Kidney epithelial cell (primary cell): ENCODE results near the gene PAX7. TPM values are rescaled to one million over a fixed set of nuclear protein-coding genes. Genes with fewer than 3 reads are reported as not detected.
A peak's percentile ranks its signal among the peaks of the same experiment; 100 is the strongest.

Experiments used
- DNase-seq: peaks from one replicate; pipeline ENCODE4 v3.0.0-alpha.2; 2010; ENCODE audit warnings: low read depth
- H3K27me3 ChIP-seq: 2 replicates; pipeline ENCODE4 v1.6.0; 2011; ENCODE audit warnings: low read length; ENCODE audit not compliant: control insufficient read depth, insufficient read depth
- H3K36me3 ChIP-seq: 2 replicates; pipeline ENCODE4 v1.5.1; 2011; ENCODE audit warnings: low read length; ENCODE audit not compliant: control insufficient read depth, insufficient read depth
- H3K4me3 ChIP-seq: 2 replicates; pipeline ENCODE4 v1.5.1; 2011; ENCODE audit warnings: low read depth, mild to moderate bottlenecking, control low read depth, low read length
- CTCF ChIP-seq: IDR thresholded peaks from 2 replicates; pipeline ENCODE4 v1.5.1; 2011; ENCODE audit warnings: mild to moderate bottlenecking, moderate library complexity, low read length, control low read depth, inconsistent platforms; ENCODE audit not compliant: insufficient read depth, poor library complexity, severe bottlenecking
- total RNA-seq: library from RNA; depleted of rRNA; stranded (reverse); fragments of >200 nt; gene quantifications from 2 replicates; pipeline ENCODE4 v1.2.3, GENCODE V29; 2015

Gene PAX7
- total RNA-seq, 1 donor from 2014 or later, result not detected

DNA sequence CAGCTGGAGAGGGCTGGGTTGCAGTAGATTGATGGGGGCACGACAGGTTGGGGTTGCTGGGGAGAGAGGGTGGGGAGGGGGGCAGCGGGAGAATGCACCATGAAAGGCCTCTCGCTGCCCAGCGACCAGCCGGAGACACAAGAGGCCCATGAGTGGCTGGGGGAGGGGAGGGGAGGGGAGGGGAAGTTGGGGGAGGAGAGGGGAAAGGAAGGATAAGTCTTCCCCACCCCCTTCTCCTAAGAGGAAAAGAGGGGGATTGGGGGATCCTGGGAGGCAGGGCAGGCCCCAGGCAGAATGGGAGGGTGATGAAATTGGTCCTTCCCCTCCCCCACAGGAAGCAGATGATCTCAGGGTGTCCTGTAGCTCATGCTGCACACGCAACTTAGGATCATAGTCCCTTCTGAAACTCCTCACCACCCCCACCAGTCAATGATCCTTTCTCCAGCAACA is 45.7 kb downstream of the PAX7 start:
- H3K4me3 ChIP-seq, result no peak overlapping the region
- DNase-seq, result no peak
- no peak for TF ChIP-seq CTCF
- peaks cover 18% of the 10 kb centered on the region for H3K27me3 ChIP-seq
- no peaks in the 10 kb centered on the region for H3K36me3 ChIP-seq

- DNase-seq, result no peak
- Histone ChIP-seq H3K27me3 (peaks cover 7% of the 10 kb centered on the region), H3K4me3 (no peak overlapping the region), H3K36me3 (no peaks in the 10 kb centered on the region)
- TF ChIP-seq CTCF, result peak; percentile 48
Measured at GRCh38 chr1:18681423-18681835, 50.8 kb downstream of the PAX7 start.

GRCh38 chr1:18682375-18682774 is 51.7 kb downstream of the PAX7 start:
- TF ChIP-seq CTCF, result no peak
- Histone ChIP-seq H3K36me3 (no peaks in the 10 kb centered on the region), H3K4me3 (no peak overlapping the region), H3K27me3 (peaks cover 4% of the 10 kb centered on the region)
- no peak for DNase-seq

DNA sequence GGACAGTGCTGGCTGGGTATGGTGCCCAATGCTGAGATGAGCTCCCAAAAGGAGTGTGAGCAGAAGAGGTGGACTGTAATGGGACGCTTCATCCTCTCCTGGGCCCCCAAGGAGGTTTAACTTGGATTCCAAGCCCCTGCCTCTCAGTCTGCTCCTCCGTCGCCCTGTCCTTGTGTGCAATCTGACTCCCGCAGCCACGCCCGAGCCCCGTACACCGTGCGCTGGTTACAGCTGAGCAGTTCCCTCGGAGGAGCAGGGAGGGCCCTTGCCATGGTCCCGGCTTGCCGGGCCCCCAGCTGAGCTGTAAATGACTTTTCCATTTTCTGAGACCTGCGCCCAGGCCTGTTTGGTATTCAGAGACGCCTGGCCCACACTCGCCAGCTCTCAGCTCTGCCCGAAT is 53.7 kb downstream of the PAX7 start:
- H3K36me3 ChIP-seq, result no peaks in the 10 kb centered on the region
- H3K27me3 ChIP-seq, result peaks cover 4% of the 10 kb centered on the region
- H3K4me3 ChIP-seq, result no peak overlapping the region
- no peak for DNase-seq
- no peak for TF ChIP-seq CTCF

GRCh38 chr1:18686540-18686939 is 55.9 kb downstream of the PAX7 start:
- no peak for DNase-seq
- TF ChIP-seq CTCF, result no peak

GRCh38 chr1:18687273-18687672 is 56.6 kb downstream of the PAX7 start:
- DNase-seq, result no peak
- Histone ChIP-seq H3K36me3 (no peaks in the 10 kb centered on the region), H3K27me3 (peaks cover 4% of the 10 kb centered on the region), H3K4me3 (no peak overlapping the region)
- TF ChIP-seq CTCF, result no peak

More at GRCh38 chr1:18686540-18686939, 55.9 kb downstream of the PAX7 start:
- Histone ChIP-seq H3K4me3 (no peak overlapping the region), H3K27me3 (peaks cover 4% of the 10 kb centered on the region), H3K36me3 (no peaks in the 10 kb centered on the region)
